ENCODE measurements around the gene AQP3.

AQP3 gene

GRCh38 chr9:33415501-33416038 lies 31.8 kb downstream of the AQP3 start:
- Histone ChIP-seq H2BK120ac (ENCODE audit: low read depth, low read length) (no peak overlapping the region), H3K27me3 (ENCODE audit: control insufficient read depth in 3 of 3, insufficient read depth in 3 of 3, low read depth in 1 of 3, low read length in 3 of 3) (peaks cover 0 to 22% (median 0%) of the 10 kb centered on the region in 3 experiments), H3K36me3 (replicated peaks in 1 of 2; ENCODE audit: control insufficient read depth in 2 of 2, insufficient read depth in 2 of 2, low read length in 2 of 2) (no peaks in the 10 kb centered on the region), H3K9ac (ENCODE audit: low read depth, low read length, poor library complexity) (no peak overlapping the region), H2AK5ac (ENCODE audit: low read depth, low read length) (peak overlapping the region; percentile 39), H2BK15ac (ENCODE audit: low read length) (peak overlapping the region; percentile 27), H4K8ac (ENCODE audit: low read depth, low read length) (no peak overlapping the region), H3K14ac (ENCODE audit: low read length) (no peak overlapping the region), H3K4me3 (ENCODE audit: low read length in 2 of 2) (no peak overlapping the region), H2BK12ac (ENCODE audit: low read length) (no peak overlapping the region), H3K18ac (ENCODE audit: low read length) (peak overlapping the region; percentile 21), H4K91ac (ENCODE audit: low read depth, low read length, poor library complexity) (no peak overlapping the region), H3K27ac (replicated peaks; ENCODE audit: low read length) (no peak overlapping the region), H2AFZ (ENCODE audit: low read length) (peak overlapping the region; percentile 56), H3K4ac (ENCODE audit: low read length) (no peak overlapping the region), H3K79me1 (ENCODE audit: low read depth, low read length) (no peaks in the 10 kb centered on the region), H2BK5ac (ENCODE audit: low read length) (no peak overlapping the region), H3K4me2 (ENCODE audit: insufficient read depth, low read length, poor library complexity, severe bottlenecking) (no peak overlapping the region), H3K23ac (ENCODE audit: low read depth, low read length, poor library complexity) (no peak overlapping the region), H3K9me3 (replicated peaks in 1 of 2; ENCODE audit: control insufficient read depth in 2 of 2, insufficient read depth in 1 of 2, low read depth in 1 of 2, low read length in 2 of 2) (peaks cover 0 to 2% of the 10 kb centered on the region in 2 donors), H3K4me1 (ENCODE audit: control insufficient read depth in 2 of 2, insufficient read depth in 1 of 2, low read depth in 1 of 2, low read length in 2 of 2) (peaks cover 0 to 2% of the 10 kb centered on the region in 2 donors)
- WGBS, 2 donors (ENCODE audit: extremely low coverage in 2 of 2, insufficient read length in 2 of 2, insufficient replicate concordance in 1 of 2) = no CpG with 5 or more reads among the region's 9 CpGs
- peak; percentile 51 for DNase-seq (ENCODE audit: low spot score)

- no peaks in the 10 kb centered on the region for H3K79me1 ChIP-seq (ENCODE audit: low read depth, low read length)
- peak overlapping the region; percentile 27 for H2BK15ac ChIP-seq (ENCODE audit: low read length)
- H3K23ac ChIP-seq (ENCODE audit: low read depth, low read length, poor library complexity) = peak overlapping the region; percentile 68
- no peak overlapping the region for H2BK120ac ChIP-seq (ENCODE audit: low read depth, low read length)
- no peak overlapping the region for H2BK12ac ChIP-seq (ENCODE audit: low read length)
- peaks cover 0 to 2% of the 10 kb centered on the region in 2 donors for H3K9me3 ChIP-seq (replicated peaks in 1 of 2; ENCODE audit: control insufficient read depth in 2 of 2, insufficient read depth in 1 of 2, low read depth in 1 of 2, low read length in 2 of 2)
- H2BK5ac ChIP-seq (ENCODE audit: low read length) = no peak overlapping the region
- no CpG with 5 or more reads among the region's 13 CpGs for WGBS, 2 donors (ENCODE audit: extremely low coverage in 2 of 2, insufficient read length in 2 of 2, insufficient replicate concordance in 1 of 2)
- no peak overlapping the region for H3K4me2 ChIP-seq (ENCODE audit: insufficient read depth, low read length, poor library complexity, severe bottlenecking)
- H2AFZ ChIP-seq (ENCODE audit: low read length) = peak overlapping the region; percentile 56
- H4K8ac ChIP-seq (ENCODE audit: low read depth, low read length) = no peak overlapping the region
- peaks cover 0 to 2% of the 10 kb centered on the region in 2 donors for H3K4me1 ChIP-seq (ENCODE audit: control insufficient read depth in 2 of 2, insufficient read depth in 1 of 2, low read depth in 1 of 2, low read length in 2 of 2)
- peaks cover 0 to 23% (median 0%) of the 10 kb centered on the region in 3 experiments for H3K27me3 ChIP-seq (ENCODE audit: control insufficient read depth in 3 of 3, insufficient read depth in 3 of 3, low read depth in 1 of 3, low read length in 3 of 3)
- peak overlapping the region; percentile 62 for H3K18ac ChIP-seq (ENCODE audit: low read length)
- H3K4me3 ChIP-seq (ENCODE audit: low read length in 2 of 2) = no peak overlapping the region
- H3K27ac ChIP-seq (replicated peaks; ENCODE audit: low read length) = no peak overlapping the region
- DNase-seq (ENCODE audit: low spot score) = no peak
- no peak overlapping the region for H3K14ac ChIP-seq (ENCODE audit: low read length)
- no peaks in the 10 kb centered on the region for H3K36me3 ChIP-seq (replicated peaks in 1 of 2; ENCODE audit: control insufficient read depth in 2 of 2, insufficient read depth in 2 of 2, low read length in 2 of 2)
- no peak overlapping the region for H4K91ac ChIP-seq (ENCODE audit: low read depth, low read length, poor library complexity)
- peak overlapping the region; percentile 39 for H2AK5ac ChIP-seq (ENCODE audit: low read depth, low read length)
- H3K4ac ChIP-seq (ENCODE audit: low read length) = no peak overlapping the region
- H3K9ac ChIP-seq (ENCODE audit: low read depth, low read length, poor library complexity) = no peak overlapping the region
Observed at GRCh38 chr9:33414889-33415500, 32.4 kb downstream of the AQP3 start.

GRCh38 chr9:33414268-33414667 lies 33.1 kb downstream of the AQP3 start:
- no peak overlapping the region for H2BK15ac ChIP-seq (ENCODE audit: low read length)
- H2BK5ac ChIP-seq (ENCODE audit: low read length) = no peak overlapping the region
- WGBS, 2 donors (ENCODE audit: extremely low coverage in 2 of 2, insufficient read length in 2 of 2, insufficient replicate concordance in 1 of 2) = no CpG with 5 or more reads among the region's 3 CpGs
- H4K8ac ChIP-seq (ENCODE audit: low read depth, low read length) = no peak overlapping the region
- no peak overlapping the region for H3K9ac ChIP-seq (ENCODE audit: low read depth, low read length, poor library complexity)
- peaks cover 0 to 2% of the 10 kb centered on the region in 2 donors for H3K4me1 ChIP-seq (ENCODE audit: control insufficient read depth in 2 of 2, insufficient read depth in 1 of 2, low read depth in 1 of 2, low read length in 2 of 2)
- no peak overlapping the region for H3K23ac ChIP-seq (ENCODE audit: low read depth, low read length, poor library complexity)
- H3K79me1 ChIP-seq (ENCODE audit: low read depth, low read length) = no peaks in the 10 kb centered on the region
- H3K27ac ChIP-seq (replicated peaks; ENCODE audit: low read length) = no peak overlapping the region
- peaks cover 0 to 2% of the 10 kb centered on the region in 2 donors for H3K9me3 ChIP-seq (replicated peaks in 1 of 2; ENCODE audit: control insufficient read depth in 2 of 2, insufficient read depth in 1 of 2, low read depth in 1 of 2, low read length in 2 of 2)
- no peak overlapping the region for H3K4me3 ChIP-seq (ENCODE audit: low read length in 2 of 2)
- H2AFZ ChIP-seq (ENCODE audit: low read length) = peak overlapping the region; percentile 7
- H3K27me3 ChIP-seq (ENCODE audit: control insufficient read depth in 3 of 3, insufficient read depth in 3 of 3, low read depth in 1 of 3, low read length in 3 of 3) = peaks cover 0 to 23% (median 0%) of the 10 kb centered on the region in 3 experiments
- no peak overlapping the region for H2BK120ac ChIP-seq (ENCODE audit: low read depth, low read length)
- no peak overlapping the region for H2BK12ac ChIP-seq (ENCODE audit: low read length)
- H4K91ac ChIP-seq (ENCODE audit: low read depth, low read length, poor library complexity) = no peak overlapping the region
- no peak overlapping the region for H3K4ac ChIP-seq (ENCODE audit: low read length)
- no peak overlapping the region for H3K18ac ChIP-seq (ENCODE audit: low read length)
- DNase-seq (ENCODE audit: low spot score) = no peak
- no peak overlapping the region for H3K14ac ChIP-seq (ENCODE audit: low read length)
- H2AK5ac ChIP-seq (ENCODE audit: low read depth, low read length) = no peak overlapping the region
- H3K4me2 ChIP-seq (ENCODE audit: insufficient read depth, low read length, poor library complexity, severe bottlenecking) = no peak overlapping the region
- no peaks in the 10 kb centered on the region for H3K36me3 ChIP-seq (replicated peaks in 1 of 2; ENCODE audit: control insufficient read depth in 2 of 2, insufficient read depth in 2 of 2, low read length in 2 of 2)

- Histone ChIP-seq H3K36me3 (replicated peaks in 1 of 2; ENCODE audit: control insufficient read depth in 2 of 2, insufficient read depth in 2 of 2, low read length in 2 of 2) (no peaks in the 10 kb centered on the region), H3K14ac (ENCODE audit: low read length) (peak overlapping the region; percentile 94)
Observed at GRCh38 chr9:33408087-33408486, 39.3 kb downstream of the AQP3 start.

More at GRCh38 chr9:33408087-33408486, 39.3 kb downstream of the AQP3 start:
- peak overlapping the region; percentile 21 for H3K9ac ChIP-seq (ENCODE audit: low read depth, low read length, poor library complexity)
- no peaks in the 10 kb centered on the region for H3K9me3 ChIP-seq (replicated peaks in 1 of 2; ENCODE audit: control insufficient read depth in 2 of 2, insufficient read depth in 1 of 2, low read depth in 1 of 2, low read length in 2 of 2)
- no peak overlapping the region for H2BK5ac ChIP-seq (ENCODE audit: low read length)
- H2BK120ac ChIP-seq (ENCODE audit: low read depth, low read length) = no peak overlapping the region
- no peak overlapping the region for H2AFZ ChIP-seq (ENCODE audit: low read length)
- H3K18ac ChIP-seq (ENCODE audit: low read length) = peak overlapping the region; percentile 27
- peak overlapping the region; percentile 73 for H3K23ac ChIP-seq (ENCODE audit: low read depth, low read length, poor library complexity)
- peaks cover 5% of the 10 kb centered on the region in 2 donors for H3K4me1 ChIP-seq (ENCODE audit: control insufficient read depth in 2 of 2, insufficient read depth in 1 of 2, low read depth in 1 of 2, low read length in 2 of 2)
- peak overlapping the region; percentile 98 for H2AK5ac ChIP-seq (ENCODE audit: low read depth, low read length)
- H4K8ac ChIP-seq (ENCODE audit: low read depth, low read length) = no peak overlapping the region
- H2BK12ac ChIP-seq (ENCODE audit: low read length) = no peak overlapping the region
- H3K27me3 ChIP-seq (ENCODE audit: control insufficient read depth in 3 of 3, insufficient read depth in 3 of 3, low read depth in 1 of 3, low read length in 3 of 3) = peaks cover 0 to 8% (median 0%) of the 10 kb centered on the region in 3 experiments
- H3K79me1 ChIP-seq (ENCODE audit: low read depth, low read length) = peaks cover 2% of the 10 kb centered on the region
- no peak overlapping the region for H3K27ac ChIP-seq (replicated peaks; ENCODE audit: low read length)
- no peak overlapping the region for H3K4me2 ChIP-seq (ENCODE audit: insufficient read depth, low read length, poor library complexity, severe bottlenecking)
- H4K91ac ChIP-seq (ENCODE audit: low read depth, low read length, poor library complexity) = no peak overlapping the region
- WGBS, 2 donors (ENCODE audit: extremely low coverage in 2 of 2, insufficient read length in 2 of 2, insufficient replicate concordance in 1 of 2) = no CpG with 5 or more reads among the region's 5 CpGs
- peak overlapping the region; percentile 85 for H2BK15ac ChIP-seq (ENCODE audit: low read length)
- peak overlapping the region; percentile 37 for H3K4ac ChIP-seq (ENCODE audit: low read length)
- H3K4me3 ChIP-seq (ENCODE audit: low read length in 2 of 2) = no peak overlapping the region
- no peak for DNase-seq (ENCODE audit: low spot score)

All from neuronal stem cell (in vitro differentiated cells).